HG02642 (cell line): ENCODE results near the gene MAML1.

Experiments
- ATAC-seq: cut with Tn5 transposase; IDR thresholded peaks from one replicate; pipeline ENCODE4 v1.9.1; 2021; ENCODE audit warnings: mild to moderate bottlenecking; ENCODE audit not compliant: unreplicated experiment, poor library complexity

The MAML1 gene

DNA sequence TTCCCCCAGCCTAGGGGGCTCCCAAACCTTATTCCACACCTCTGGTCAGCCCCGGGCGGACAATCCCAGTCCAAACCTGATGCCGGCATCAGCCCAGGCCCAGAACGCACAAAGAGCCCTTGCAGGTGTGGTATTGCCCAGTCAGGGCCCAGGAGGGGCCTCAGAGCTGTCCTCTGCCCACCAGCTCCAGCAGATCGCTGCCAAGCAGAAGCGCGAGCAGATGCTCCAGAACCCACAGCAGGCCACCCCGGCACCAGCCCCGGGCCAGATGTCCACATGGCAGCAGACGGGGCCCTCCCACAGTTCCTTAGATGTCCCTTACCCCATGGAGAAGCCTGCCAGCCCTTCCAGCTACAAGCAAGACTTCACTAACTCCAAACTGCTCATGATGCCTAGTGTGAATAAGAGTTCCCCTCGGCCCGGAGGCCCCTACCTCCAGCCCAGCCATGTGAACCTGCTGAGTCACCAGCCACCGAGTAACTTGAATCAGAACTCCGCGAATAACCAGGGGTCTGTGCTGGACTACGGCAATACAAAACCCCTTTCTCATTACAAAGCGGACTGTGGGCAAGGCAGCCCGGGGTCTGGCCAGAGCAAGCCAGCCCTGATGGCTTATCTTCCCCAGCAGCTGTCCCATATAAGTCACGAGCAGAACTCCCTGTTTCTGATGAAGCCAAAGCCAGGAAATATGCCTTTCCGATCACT lies 33.6 kb downstream of the MAML1 start:
- no peak for ATAC-seq

DNA sequence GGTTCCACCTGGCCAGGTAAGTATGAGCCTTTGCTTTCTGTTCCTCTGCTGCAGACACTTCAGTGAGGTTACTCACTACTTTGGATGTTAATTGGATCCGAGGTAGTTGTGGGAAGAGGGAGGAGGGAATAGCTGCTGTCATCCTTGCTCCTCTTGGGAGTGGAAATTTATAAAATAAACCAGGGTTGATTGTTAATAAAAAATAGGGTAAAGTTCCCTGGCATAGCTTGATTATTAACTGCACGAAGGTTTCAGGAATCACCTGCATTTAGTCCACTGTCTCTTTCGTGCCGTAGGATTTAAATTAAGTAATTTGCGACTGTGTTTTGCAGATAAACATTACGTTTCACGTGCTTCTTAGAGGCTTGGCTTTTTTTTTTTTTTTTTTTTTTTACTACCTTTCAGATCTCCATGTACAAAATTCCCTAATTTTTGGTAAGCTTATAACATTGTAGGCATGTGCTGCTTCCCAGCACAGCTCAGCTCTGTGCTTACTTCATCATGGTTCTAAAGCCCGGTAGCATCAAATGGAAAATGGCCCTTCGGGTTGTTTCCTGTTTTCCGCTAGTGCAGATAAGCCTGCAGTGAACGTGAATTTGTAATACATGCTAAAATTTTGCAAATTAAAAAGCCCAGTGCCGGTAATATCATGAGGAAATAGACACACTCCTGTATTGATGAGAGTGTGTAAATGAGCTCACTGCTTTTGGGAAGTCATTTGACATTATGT lies 34.3 kb downstream of the MAML1 start:
- no peak for ATAC-seq

DNA sequence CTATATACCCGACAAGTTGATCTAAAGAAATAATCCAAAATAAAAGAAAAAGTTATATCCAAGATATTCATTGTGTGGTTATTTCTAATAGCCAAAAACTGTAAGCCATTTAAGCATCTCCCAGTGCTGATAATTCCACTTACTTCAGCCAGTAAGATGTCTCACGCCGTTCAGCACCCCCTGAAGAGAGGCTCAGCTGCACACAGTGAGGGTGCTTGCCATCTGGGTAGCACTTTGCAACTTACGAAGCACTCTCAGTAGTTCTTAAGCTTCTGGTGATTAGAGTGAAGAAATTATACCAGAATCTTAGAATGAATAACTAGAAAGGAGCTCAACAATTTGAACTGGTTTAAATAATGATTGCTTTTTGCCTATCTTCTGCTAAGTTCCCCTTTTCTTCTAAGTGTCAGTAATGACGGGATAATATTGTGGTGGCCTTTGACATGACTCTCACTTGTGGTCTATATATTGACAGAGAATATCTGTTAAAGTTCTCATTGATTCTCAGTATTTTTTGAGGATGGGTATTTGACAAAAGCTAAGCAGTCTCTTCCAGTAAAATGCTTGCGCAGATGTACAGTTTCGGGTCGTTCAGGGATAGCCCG lies 35.0 kb downstream of the MAML1 start:
- no peak for ATAC-seq

DNA sequence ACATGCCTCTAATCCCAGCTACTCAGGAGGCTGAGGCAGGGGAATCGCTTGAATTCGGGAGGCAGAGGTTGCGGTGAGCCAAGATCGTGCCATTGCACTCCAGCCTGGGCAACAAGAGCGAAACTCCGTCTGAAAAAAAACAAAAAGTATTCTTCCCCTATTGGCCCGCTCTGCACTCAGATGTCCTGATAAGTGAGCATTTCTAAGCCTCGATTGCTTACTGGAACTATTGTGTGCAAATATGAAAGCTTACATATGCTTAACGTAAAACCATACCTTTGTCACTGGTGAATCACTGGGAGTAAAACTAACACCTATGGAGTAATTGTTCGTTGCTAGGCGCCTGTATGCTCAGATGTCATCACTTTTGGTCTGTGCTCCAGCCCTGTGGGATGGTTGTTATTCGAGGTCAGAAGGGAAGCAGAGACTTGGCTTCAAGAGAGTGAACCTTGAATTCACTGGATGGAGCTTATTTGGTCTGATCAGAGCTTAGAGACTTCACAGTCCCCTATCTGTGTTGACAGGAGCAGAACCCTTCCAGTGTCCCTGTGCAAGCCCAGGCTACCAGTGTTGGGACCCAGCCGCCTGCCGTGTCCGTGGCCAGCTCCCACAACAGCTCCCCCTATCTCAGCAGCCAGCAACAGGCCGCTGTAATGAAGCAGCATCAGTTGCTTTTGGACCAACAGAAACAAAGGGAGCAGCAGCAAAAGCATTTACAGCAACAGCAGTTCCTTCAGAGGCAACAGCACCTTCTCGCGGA lies 35.9 kb downstream of the MAML1 start:
- ATAC-seq, result no peak

DNA sequence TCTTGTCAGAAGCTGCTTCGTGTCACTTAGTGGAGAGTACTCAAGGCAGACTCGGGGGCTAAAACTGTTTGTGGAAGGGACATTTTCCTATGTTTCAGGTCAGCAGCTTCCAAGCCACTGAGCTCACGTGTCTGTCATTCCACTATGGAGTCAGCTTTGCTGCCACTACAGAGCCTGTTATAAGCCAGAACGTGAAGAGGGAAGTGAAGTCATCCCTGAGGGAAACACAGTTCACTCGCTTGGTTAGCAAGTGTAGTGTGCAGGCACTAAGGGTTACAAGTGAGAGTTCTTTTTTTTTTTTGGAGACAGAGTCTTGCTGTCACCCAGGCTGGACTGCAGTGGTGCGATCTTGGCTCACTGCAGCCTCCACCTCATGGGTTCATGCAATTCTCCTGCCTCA lies 36.6 kb downstream of the MAML1 start:
- no peak for ATAC-seq

DNA sequence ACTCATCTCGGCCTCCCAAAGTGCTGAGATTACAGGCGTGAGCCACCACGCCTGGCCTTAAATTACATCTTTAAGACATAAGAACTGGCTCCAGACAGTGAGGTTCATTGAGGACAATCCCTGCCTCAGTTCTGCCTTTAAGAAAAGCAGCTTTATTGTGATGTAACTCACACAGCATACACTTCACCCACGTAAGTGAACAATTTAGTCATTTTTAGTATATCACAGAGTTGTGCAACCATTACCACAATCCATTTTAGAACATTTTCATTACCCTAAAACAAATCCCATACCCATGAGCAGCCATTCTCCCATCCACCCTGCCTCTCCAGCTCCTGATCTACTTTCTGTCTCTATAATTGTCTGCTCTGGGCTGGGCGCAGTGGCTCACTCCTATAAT lies 37.2 kb downstream of the MAML1 start:
- no peak for ATAC-seq

DNA sequence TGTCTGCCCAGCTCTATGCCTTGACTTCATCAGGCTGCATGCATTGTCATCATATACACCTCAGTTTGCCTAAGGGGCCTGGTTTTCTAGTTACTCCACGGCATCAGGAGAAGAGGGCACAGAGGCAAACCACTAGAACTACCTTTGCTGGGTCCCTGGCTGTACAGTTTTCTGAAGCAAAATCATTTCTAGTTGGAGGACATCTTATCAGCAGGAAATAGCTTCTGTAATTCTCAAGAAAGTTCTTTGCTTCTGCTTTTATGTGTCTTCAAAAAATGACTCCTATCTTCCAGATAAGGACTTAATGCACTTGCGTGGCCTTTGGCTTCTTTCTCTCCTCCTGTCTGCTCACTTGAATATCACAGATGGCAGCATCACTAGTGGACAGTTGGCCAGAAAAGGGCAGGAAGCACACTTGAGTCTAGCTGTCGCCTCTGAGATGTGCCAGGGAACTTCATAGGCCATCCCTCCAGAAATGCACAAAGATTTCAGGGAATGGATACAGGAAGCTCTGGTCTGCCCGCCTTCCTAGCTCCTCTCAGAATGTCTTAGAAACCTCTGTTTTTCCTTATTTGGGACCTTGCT lies 38.8 kb downstream of the MAML1 start:
- ATAC-seq, result no peak

DNA sequence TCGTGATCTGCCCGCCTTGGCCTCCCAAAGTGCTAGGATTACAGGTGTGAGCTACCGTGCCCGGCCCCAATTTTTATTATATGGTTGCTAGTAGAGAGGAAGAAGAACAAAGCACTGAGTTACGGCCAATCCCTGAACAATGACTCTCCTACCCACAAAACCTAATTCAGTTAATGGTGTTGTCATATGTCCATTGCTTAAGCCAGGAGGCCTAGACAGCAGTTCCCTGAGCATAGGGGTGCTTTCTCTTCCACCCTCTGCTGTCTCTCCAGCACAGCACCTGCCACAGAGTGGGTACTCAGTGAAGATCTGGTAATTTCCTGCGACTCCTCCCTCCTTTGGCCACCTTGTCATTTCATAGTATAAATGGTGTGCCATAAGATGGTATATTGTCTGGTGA lies 39.7 kb downstream of the MAML1 start:
- ATAC-seq, result no peak

DNA sequence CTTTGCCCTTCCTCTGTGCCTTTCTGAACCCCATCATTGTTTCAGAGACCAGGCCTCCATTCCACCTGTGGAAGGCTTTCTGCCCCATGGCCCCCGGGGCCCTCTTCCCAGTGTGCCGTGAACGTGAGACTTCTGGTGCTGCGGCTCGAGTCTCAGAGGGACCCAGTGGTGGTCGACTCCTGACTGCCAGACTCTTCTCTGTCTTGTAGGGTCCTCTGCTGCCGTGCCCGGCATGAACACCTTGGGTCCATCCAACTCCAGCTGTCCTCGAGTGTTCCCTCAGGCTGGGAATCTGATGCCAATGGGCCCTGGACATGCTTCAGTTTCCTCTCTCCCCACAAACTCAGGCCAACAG lies 41.0 kb downstream of the MAML1 start:
- ATAC-seq, result no peak

DNA sequence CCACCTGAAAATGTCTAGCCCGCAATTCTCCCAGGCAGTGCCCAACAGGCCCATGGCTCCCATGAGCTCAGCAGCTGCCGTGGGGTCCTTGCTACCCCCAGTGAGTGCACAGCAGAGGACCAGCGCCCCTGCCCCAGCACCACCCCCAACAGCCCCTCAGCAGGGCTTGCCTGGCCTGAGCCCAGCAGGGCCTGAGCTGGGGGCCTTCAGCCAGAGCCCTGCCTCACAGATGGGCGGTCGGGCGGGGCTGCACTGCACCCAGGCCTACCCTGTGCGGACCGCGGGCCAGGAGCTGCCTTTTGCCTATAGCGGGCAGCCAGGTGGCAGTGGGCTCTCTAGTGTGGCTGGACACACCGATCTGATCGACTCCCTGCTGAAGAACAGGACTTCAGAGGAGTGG lies 41.8 kb downstream of the MAML1 start:
- ATAC-seq, result no peak

DNA sequence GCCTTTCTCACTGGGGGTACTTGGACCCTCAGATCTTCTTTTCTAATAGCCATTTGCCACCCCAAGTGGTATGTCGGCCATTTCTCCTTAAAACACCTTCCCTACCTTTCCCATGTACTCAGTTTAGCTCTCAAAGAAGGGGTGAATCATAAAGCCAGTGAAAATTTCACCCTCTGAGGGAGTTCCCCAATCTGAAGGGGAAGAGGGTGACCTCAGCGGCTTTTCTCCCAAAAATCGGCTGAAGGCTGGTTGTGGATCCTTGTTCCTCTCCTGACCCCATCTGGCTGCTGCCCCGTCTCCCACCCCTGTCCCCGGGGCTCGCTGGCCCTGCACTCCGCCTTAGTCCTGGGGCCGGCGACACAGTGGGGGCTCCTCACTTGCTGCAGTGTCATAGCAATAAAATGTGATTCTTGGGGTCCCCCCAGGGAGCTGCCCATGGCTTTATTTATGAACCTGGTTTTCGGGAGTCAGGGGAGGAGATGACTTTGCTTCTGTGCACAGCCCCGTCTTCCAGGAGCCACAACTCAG lies 43.9 kb downstream of the MAML1 start:
- no peak for ATAC-seq

DNA sequence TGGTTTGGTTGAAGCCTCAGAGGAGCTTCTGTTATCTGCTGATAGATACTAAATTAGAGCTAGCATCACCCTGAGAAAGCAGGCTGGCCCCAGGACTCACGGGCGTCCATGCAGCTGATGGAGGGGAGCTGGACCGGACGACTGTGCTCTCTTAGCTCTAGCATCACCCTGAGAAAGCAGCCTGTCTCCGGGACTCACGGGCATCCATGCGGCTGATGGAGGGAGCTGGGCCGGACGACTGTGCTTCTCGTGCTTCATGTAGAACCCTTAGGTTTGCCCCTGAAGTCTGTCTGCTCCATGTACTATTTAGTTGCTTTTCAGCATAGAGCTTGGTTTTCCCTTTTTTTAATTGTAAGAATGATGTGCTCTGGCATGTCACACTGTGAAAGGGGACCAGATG lies 44.8 kb downstream of the MAML1 start:
- ATAC-seq, result no peak

DNA sequence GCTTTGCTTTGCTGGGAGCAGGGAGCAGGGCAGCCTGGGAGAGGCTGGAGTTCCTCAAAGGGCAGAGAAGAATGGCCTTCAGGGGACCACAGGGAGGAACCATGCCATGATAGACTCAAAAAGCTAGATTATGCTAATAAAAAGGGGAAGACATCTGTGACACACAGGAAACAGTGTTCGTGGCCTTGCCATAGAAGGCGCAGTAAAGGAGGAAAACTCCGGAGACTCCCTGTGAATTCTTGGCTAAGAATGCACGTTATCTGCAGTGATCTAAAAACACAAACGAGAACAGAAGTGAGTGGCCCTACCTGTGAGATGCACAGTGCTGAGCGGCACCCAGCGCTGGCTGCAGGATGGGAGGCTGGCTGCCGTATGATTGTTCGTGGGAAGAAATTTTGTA lies 45.3 kb downstream of the MAML1 start:
- no peak for ATAC-seq

DNA sequence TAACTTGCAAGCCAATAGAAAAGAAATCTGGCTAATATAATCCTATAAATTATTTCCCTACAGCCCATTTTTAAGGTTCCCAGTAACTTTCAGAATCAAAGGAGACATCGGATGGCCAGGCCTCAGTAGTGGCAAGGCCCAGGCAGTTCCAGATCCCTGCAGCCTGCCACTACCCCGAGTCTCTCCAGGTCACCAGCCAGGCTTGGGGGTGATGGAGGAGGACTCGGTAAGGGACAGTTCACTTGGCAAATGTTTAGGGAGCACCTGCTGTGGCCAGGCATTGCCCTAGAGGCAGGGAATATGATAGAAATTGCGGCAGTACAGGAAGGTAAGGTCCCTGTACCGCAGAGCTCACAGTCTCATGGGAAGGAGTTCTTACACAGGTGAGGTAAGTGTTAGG lies 46.0 kb downstream of the MAML1 start:
- ATAC-seq, result no peak

DNA sequence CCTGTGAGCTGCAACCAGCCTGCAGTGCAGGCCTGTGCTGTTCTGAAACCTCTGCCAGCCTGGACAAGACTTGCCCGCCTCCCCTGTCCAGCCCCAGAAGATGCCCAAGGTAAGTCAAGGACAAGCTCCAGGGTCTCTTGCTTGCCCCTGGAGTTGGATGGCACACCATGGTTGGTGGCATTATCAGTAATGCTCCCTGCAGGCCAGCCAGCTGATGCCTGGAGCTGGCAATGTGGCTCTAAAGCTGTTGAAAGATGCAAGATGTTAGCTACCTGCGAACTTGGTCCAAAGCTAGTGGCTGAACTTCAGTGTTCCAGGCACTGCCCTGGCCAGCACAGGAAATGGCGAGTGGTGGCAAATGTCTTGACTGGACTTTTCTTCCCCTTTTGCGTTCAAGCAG lies 47.2 kb downstream of the MAML1 start:
- no peak for ATAC-seq

DNA sequence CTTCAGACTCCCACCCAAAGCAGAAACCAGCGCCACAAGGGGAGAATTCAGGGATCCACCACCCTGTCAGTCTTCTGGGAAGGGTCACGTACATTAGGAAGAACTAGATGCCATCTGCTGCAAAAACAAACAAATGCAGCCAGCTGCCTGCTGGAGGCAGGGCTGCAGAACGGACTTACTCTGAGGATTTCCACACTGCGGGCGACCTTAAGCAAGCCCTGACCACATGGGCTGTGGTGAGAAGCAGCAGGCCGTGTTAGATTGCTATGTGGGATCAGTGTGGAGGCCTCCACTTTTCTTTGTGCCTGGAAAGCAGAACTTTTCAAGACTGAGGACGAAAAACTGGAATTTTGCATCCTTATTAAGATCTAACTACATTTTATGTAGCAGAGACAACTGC lies 47.7 kb downstream of the MAML1 start:
- no peak for ATAC-seq

DNA sequence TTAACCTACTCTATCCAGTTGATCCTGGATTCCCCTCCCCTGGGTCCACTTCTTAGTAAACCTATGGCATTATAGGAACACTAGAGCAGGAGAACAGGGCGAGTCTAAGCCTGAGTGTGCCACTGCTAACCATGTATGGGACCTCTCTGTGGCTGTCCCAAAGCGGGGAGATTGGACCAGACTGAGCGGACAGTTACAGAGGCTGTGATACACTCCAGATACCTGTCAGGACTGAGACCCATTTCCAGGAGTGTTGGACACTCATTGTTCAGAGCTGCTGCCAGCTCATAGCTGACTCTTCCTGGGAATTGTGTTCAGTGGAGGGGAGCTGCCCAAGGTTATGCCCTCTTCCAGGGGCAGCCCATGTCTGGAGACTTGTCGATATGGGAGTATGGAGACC lies 49.2 kb downstream of the MAML1 start:
- ATAC-seq, result no peak

DNA sequence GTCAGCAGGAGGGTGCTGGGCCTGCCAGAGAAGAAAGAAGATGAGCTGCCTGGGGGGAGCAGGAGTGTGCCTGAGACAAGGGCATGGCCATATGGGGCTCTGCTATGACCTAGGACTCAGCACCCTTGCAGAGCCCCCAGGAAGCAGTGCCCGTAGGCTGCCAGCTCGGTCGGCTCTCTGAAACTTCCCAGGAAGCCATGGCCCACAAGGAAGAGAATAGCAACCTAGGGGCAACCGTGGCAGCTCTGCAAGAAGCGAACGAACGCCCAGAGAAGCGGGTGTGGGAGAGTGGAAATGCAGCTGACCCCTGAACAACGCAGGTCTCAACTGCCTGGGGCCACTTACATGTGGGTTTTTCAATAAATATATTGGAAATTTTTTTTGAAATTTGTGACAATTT lies 50.5 kb downstream of the MAML1 start:
- ATAC-seq, result no peak

DNA sequence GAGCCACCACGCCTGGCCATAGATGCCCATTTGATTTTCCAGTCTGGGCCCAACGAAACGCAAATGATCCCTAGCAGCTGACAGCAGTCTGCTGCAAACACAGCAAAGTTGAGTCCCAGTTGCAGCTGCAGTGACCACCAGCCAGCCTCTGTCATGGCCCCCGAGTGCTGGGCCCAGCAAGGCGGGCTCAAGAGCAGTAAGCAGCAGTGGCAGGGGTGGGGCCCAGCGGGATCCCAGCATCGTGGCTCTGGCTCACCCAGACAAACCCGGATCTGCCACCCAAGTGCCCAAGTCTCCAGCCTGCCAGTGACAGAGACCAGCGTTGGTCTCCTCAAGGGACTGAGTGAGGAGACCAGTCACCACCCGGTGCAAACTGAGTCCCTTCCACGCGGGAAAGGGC lies 54.2 kb downstream of the MAML1 start:
- no peak for ATAC-seq

DNA sequence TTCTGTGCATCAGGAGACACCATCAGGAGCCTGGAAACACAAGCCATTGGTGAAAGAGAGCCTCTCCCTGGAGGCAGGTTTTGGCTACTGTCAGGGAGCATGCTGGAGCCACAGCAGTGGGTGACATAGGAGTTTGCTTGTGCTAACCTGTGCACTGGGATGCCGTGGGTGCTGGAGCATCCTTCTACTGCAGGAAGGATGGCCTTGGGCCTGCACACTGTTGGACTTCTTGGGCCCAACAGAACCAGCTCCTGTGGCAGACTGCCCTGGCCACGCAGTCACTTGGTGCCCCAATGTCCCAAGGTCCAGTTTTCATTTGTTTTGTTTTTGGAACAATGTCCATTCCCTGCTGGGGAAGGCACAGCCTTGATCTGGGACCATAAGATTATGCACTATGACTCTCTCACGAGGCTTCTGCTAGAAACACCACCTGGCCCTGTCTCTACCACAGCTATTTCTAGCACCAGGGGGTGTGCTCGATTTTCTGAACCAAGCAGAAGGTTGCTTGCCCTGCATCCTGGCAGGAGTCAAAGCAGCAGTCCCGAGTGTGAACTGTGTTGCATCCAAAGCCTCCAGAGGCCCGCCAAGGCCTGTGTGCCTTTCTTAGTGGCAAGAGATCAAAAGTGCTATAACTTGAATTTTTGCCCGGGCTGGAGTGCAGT lies 55.7 kb downstream of the MAML1 start:
- ATAC-seq, result no peak
